ENCODE results near the gene OR8D4. TPM values are rescaled to one million over a fixed set of nuclear protein-coding genes. Genes with fewer than 3 reads are reported as not detected.

Gene OR8D4
- total RNA-seq, result 0.90 and 1.1 TPM in 2 replicates
- polyA plus RNA-seq, result 0.54 TPM in 1 of 2 replicates, not detected in the other

- no peak for TF ChIP-seq EZH2phosphoT487 (IDR thresholded peaks at IDR 0.05; ENCODE audit: low read depth, severe bottlenecking, unreplicated experiment)
- TF ChIP-seq, protein P1, sequence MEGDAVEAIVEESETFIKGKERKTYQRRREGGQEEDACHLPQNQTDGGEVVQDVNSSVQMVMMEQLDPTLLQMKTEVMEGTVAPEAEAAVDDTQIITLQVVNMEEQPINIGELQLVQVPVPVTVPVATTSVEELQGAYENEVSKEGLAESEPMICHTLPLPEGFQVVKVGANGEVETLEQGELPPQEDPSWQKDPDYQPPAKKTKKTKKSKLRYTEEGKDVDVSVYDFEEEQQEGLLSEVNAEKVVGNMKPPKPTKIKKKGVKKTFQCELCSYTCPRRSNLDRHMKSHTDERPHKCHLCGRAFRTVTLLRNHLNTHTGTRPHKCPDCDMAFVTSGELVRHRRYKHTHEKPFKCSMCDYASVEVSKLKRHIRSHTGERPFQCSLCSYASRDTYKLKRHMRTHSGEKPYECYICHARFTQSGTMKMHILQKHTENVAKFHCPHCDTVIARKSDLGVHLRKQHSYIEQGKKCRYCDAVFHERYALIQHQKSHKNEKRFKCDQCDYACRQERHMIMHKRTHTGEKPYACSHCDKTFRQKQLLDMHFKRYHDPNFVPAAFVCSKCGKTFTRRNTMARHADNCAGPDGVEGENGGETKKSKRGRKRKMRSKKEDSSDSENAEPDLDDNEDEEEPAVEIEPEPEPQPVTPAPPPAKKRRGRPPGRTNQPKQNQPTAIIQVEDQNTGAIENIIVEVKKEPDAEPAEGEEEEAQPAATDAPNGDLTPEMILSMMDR (IDR thresholded peaks at IDR 0.05; ENCODE audit: poor library complexity), result no peak
- no peak for TF ChIP-seq EZH2 (IDR thresholded peaks at IDR 0.05; ENCODE audit: borderline replicate concordance)
- H4K20me1 ChIP-seq (ENCODE audit: insufficient read depth, poor library complexity, severe bottlenecking), result no peaks in the 10 kb centered on the region
- H3K27ac ChIP-seq, result no peak within 1 kb of the TSS
- no peaks in the 10 kb centered on the region for H3K4me1 ChIP-seq (ENCODE audit: insufficient read depth)
- H3K27me3 ChIP-seq, result no peaks in the 10 kb centered on the region
- no peaks in the 10 kb centered on the region for H3K9me3 ChIP-seq (ENCODE audit: low read depth)
- WGBS (ENCODE audit: low lambda C conversion rate, missing lambda C conversion rate), result 64% methylated on average over 1 of the region's 1 CpG
- no peaks in the 10 kb centered on the region for H3K36me3 ChIP-seq (replicated peaks; ENCODE audit: insufficient read depth, low read depth)
- H3K4me2 ChIP-seq, result no peak within 1 kb of the TSS
- no peak within 1 kb of the TSS for H2AFZ ChIP-seq
- no peak for DNase-seq (ENCODE audit: low spot score)
- no peaks in the 10 kb centered on the region for H3K9me2 ChIP-seq (replicated peaks; ENCODE audit: insufficient read depth)
- H3K79me2 ChIP-seq, result no peaks in the 10 kb centered on the region
- H3K4me3 ChIP-seq, result no peak within 1 kb of the TSS
Measured at GRCh38 chr11:123901867-123902266, at the start of gene OR8D4. Gene OR8D4, plus strand, starts transcription at chr11:123902167. Its CDS starts 4,265 bp downstream, at chr11:123906432.

DNA sequence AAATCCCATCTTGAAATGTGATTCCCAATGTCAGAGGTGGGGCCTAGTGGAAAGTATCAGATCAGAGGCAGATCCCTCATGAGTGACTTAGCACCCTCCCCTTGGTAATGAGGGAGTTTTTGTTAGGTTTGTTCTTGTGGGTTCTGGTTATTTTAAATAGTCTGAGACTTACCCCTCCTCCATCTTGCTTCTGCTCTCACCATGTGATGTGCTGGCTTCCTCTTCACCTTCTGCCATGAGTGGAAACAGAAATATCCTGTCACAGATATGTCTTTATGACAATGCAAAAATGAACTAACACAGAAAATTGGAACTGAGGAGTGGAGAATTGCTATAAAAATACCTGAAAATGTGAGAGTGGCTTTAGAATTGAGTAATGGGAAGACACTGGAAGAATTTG lies 49.6 kb upstream of the OR8D4 start:
- H3K9me3 ChIP-seq (ENCODE audit: low read depth), result no peaks in the 10 kb centered on the region
- H3K27ac ChIP-seq, result no peak overlapping the region
- no peak overlapping the region for H3K4me2 ChIP-seq
- no peaks in the 10 kb centered on the region for H3K9me2 ChIP-seq (replicated peaks; ENCODE audit: insufficient read depth)
- H4K20me1 ChIP-seq (ENCODE audit: insufficient read depth, poor library complexity, severe bottlenecking), result no peaks in the 10 kb centered on the region
- no peaks in the 10 kb centered on the region for H3K79me2 ChIP-seq
- DNase-seq (ENCODE audit: low spot score), result no peak
- no peak overlapping the region for H2AFZ ChIP-seq
- no peak overlapping the region for H3K4me3 ChIP-seq
- no peaks in the 10 kb centered on the region for H3K36me3 ChIP-seq (replicated peaks; ENCODE audit: insufficient read depth, low read depth)
- TF ChIP-seq, protein P1 (IDR thresholded peaks at IDR 0.05; ENCODE audit: poor library complexity), result no peak
- no peak for TF ChIP-seq EZH2phosphoT487 (IDR thresholded peaks at IDR 0.05; ENCODE audit: low read depth, severe bottlenecking, unreplicated experiment)
- no peak for TF ChIP-seq EZH2 (IDR thresholded peaks at IDR 0.05; ENCODE audit: borderline replicate concordance)
- no peaks in the 10 kb centered on the region for H3K27me3 ChIP-seq
- H3K4me1 ChIP-seq (ENCODE audit: insufficient read depth), result no peaks in the 10 kb centered on the region

- WGBS (ENCODE audit: low lambda C conversion rate, missing lambda C conversion rate), result 98% methylated on average over 2 of the region's 2 CpGs
- Histone ChIP-seq H3K9me3 (ENCODE audit: low read depth) (no peaks in the 10 kb centered on the region), H3K27ac (no peak overlapping the region), H3K4me1 (ENCODE audit: insufficient read depth) (no peaks in the 10 kb centered on the region), H3K36me3 (replicated peaks; ENCODE audit: insufficient read depth, low read depth) (no peaks in the 10 kb centered on the region), H3K4me2 (no peak overlapping the region), H3K27me3 (no peaks in the 10 kb centered on the region), H3K4me3 (no peak overlapping the region), H2AFZ (no peak overlapping the region), H3K79me2 (no peaks in the 10 kb centered on the region), H4K20me1 (ENCODE audit: insufficient read depth, poor library complexity, severe bottlenecking) (no peaks in the 10 kb centered on the region), H3K9me2 (replicated peaks; ENCODE audit: insufficient read depth) (no peaks in the 10 kb centered on the region)
- TF ChIP-seq EZH2 (IDR thresholded peaks at IDR 0.05; ENCODE audit: borderline replicate concordance) (no peak), EZH2phosphoT487 (IDR thresholded peaks at IDR 0.05; ENCODE audit: low read depth, severe bottlenecking, unreplicated experiment) (no peak)
- TF ChIP-seq, protein P1 (IDR thresholded peaks at IDR 0.05; ENCODE audit: poor library complexity), result no peak
- no peak for DNase-seq (ENCODE audit: low spot score)
Measured at GRCh38 chr11:123853038-123853437, 48.9 kb upstream of the OR8D4 start.

- TF ChIP-seq, protein P1 (IDR thresholded peaks at IDR 0.05; ENCODE audit: poor library complexity), result no peak
- 79% methylated on average over 2 of the region's 2 CpGs for WGBS (ENCODE audit: low lambda C conversion rate, missing lambda C conversion rate)
- H3K4me2 ChIP-seq, result no peak overlapping the region
Measured at GRCh38 chr11:123856444-123856843, 45.5 kb upstream of the OR8D4 start.

More at GRCh38 chr11:123856444-123856843, 45.5 kb upstream of the OR8D4 start:
- no peaks in the 10 kb centered on the region for H3K9me2 ChIP-seq (replicated peaks; ENCODE audit: insufficient read depth)
- H3K79me2 ChIP-seq, result no peaks in the 10 kb centered on the region
- DNase-seq (ENCODE audit: low spot score), result no peak
- H3K27ac ChIP-seq, result no peak overlapping the region
- H3K27me3 ChIP-seq, result no peaks in the 10 kb centered on the region
- no peaks in the 10 kb centered on the region for H3K36me3 ChIP-seq (replicated peaks; ENCODE audit: insufficient read depth, low read depth)
- no peak overlapping the region for H2AFZ ChIP-seq
- no peaks in the 10 kb centered on the region for H3K4me1 ChIP-seq (ENCODE audit: insufficient read depth)
- H3K9me3 ChIP-seq (ENCODE audit: low read depth), result no peaks in the 10 kb centered on the region
- no peaks in the 10 kb centered on the region for H4K20me1 ChIP-seq (ENCODE audit: insufficient read depth, poor library complexity, severe bottlenecking)
- no peak overlapping the region for H3K4me3 ChIP-seq

Measured in hepatocyte (in vitro differentiated cells).